Endothelial cell of umbilical vein (primary cell): ENCODE measurements around the gene JPH3. TPM values are rescaled to one million over a fixed set of nuclear protein-coding genes. Genes with fewer than 3 reads are reported as not detected.

Experiments used
- BruUV-seq: library from RNA; stranded (reverse); fragments of 400-500 nt; replicated peaks from 2 replicates; lab custom pipeline; 2021; lab: Mats Ljungman, UMichigan
- CTCF ChIA-PET: fragments of 300-600, 350-600 bp; sonication (Branson Sonifier 250); formaldehyde crosslinking; loops from one replicate; lab custom pipeline; 2021; ENCODE audit warnings: antibody characterized with exemption, inconsistent platforms; lab: Charles Lee
- POLR2A ChIA-PET: fragments of 300-600, 350-600 bp; sonication (Branson Sonifier 250); formaldehyde crosslinking; loops from one replicate; lab custom pipeline; 2021; ENCODE audit warnings: antibody characterized with exemption, inconsistent platforms; lab: Charles Lee
- DNase-seq: peaks from one replicate; pipeline ENCODE4 v3.0.0-alpha.2; 2011; ENCODE audit warnings: low read depth, low spot score
- FAIRE-seq: peaks from 2 replicates; lab custom pipeline; 2011; peaks lifted over from hg19 to GRCh38; lab: Jason Lieb, UNC
- H2AFZ ChIP-seq: 2 replicates; pipeline ENCODE4 v1.6.0; 2012; ENCODE audit warnings: low read depth, low read length, control low read depth, inconsistent platforms
- H3K27ac ChIP-seq: 2 replicates; pipeline ENCODE4 v1.5.1; 2011; ENCODE audit warnings: low read depth, mild to moderate bottlenecking, control low read depth, low read length, moderate library complexity; ENCODE audit not compliant: insufficient read depth
- H3K27me3 ChIP-seq, 2 experiments: 2 replicates each; pipeline versions ENCODE4 v1.6.0 to v1.6.1; 2011; ENCODE audit warnings: low read length in 2 of 2, mixed read lengths in 1 of 2; ENCODE audit not compliant: control insufficient read depth in 2 of 2, insufficient read depth in 2 of 2
- H3K36me3 ChIP-seq, 2 experiments: 2 replicates in 1 of 2; 3 replicates in 1 of 2; pipeline ENCODE4 v1.5.1; 2011; ENCODE audit warnings: low read length in 2 of 2, mild to moderate bottlenecking in 1 of 2, moderate library complexity in 1 of 2; ENCODE audit not compliant: control insufficient read depth in 2 of 2, insufficient read depth in 2 of 2; ENCODE audit errors: extremely low read depth in 1 of 2
- H3K4me1 ChIP-seq: 3 replicates; pipeline ENCODE4 v1.5.1; 2011; ENCODE audit warnings: mild to moderate bottlenecking, low read length; ENCODE audit not compliant: control insufficient read depth, insufficient read depth; ENCODE audit errors: extremely low read depth
- H3K4me2 ChIP-seq: 2 replicates; pipeline ENCODE4 v1.6.1; 2011; ENCODE audit warnings: low read length, control low read depth, mixed read lengths; ENCODE audit not compliant: insufficient read depth
- H3K4me3 ChIP-seq, 3 experiments: fragments of 200-600 bp in 1 of 3; sonication (generic), shearing (Covaris generic) in 1 of 3; replicated peaks in 1 of 3; 2 replicates each; pipeline ENCODE4 v1.5.1; 2011 to 2016; ENCODE audit warnings: control low read depth in 3 of 3, low read length in 3 of 3, mild to moderate bottlenecking in 2 of 3, inconsistent platforms in 1 of 3, low read depth in 1 of 3, moderate library complexity in 1 of 3; ENCODE audit not compliant: insufficient read depth in 1 of 3
- H3K79me2 ChIP-seq: 2 replicates; pipeline ENCODE4 v1.6.0; 2012; ENCODE audit warnings: low read length, inconsistent platforms; ENCODE audit not compliant: control insufficient read depth, insufficient read depth
- H3K9ac ChIP-seq: replicated peaks from 2 replicates; pipeline ENCODE3; 2011; ENCODE audit warnings: low read length, control low read depth; ENCODE audit not compliant: insufficient read depth; ENCODE audit errors: extremely low read depth
- H3K9me1 ChIP-seq: replicated peaks from 3 replicates; pipeline ENCODE4 v1.6.0; 2011; ENCODE audit warnings: mild to moderate bottlenecking, low read length; ENCODE audit not compliant: control insufficient read depth, insufficient read depth; ENCODE audit errors: extremely low read depth
- H3K9me3 ChIP-seq: replicated peaks from 2 replicates; pipeline ENCODE4 v1.5.1; 2012; ENCODE audit warnings: low read length, inconsistent platforms; ENCODE audit not compliant: control insufficient read depth, insufficient read depth
- H4K20me1 ChIP-seq: replicated peaks from 2 replicates; pipeline ENCODE3; 2011; ENCODE audit warnings: mild to moderate bottlenecking, low read length; ENCODE audit not compliant: control insufficient read depth, insufficient read depth; ENCODE audit errors: extremely low read depth
- CTCF ChIP-seq, 2 donors: IDR thresholded peaks; 1 replicate in 1 of 2; 2 replicates in 1 of 2; pipeline ENCODE4 v1.5.1; 2011; ENCODE audit warnings: low read length in 2 of 2, mild to moderate bottlenecking in 2 of 2, moderate library complexity in 2 of 2, control low read depth in 1 of 2, inconsistent platforms in 1 of 2, low read depth in 1 of 2; ENCODE audit not compliant: insufficient read depth in 1 of 2; ENCODE audit errors: extremely low read depth in 1 of 2
- EZH2 ChIP-seq: IDR thresholded peaks from 2 replicates; pipeline ENCODE4 v1.6.1; 2012; ENCODE audit warnings: borderline replicate concordance, low read depth, mild to moderate bottlenecking, moderate library complexity, low read length, inconsistent platforms; ENCODE audit not compliant: severe bottlenecking
- FOS ChIP-seq: IDR thresholded peaks from 2 replicates; pipeline ENCODE4 v1.6.1; 2011; ENCODE audit warnings: mild to moderate bottlenecking, low read length, moderate library complexity, borderline replicate concordance; ENCODE audit not compliant: insufficient read depth
- GATA2 ChIP-seq: IDR thresholded peaks from 2 replicates; pipeline ENCODE4 v1.7.0; 2011; ENCODE audit warnings: low read depth, mild to moderate bottlenecking, moderate library complexity, mixed read lengths, low read length; ENCODE audit not compliant: insufficient read length, insufficient read depth
- JUN ChIP-seq: IDR thresholded peaks from 2 replicates; pipeline ENCODE4 v1.6.1; 2011; ENCODE audit warnings: borderline replicate concordance, low read depth; ENCODE audit not compliant: insufficient read length, insufficient read depth
- MAX ChIP-seq: IDR thresholded peaks from 2 replicates; pipeline ENCODE4 v1.6.1; 2011; ENCODE audit not compliant: insufficient read depth, insufficient read length
- MYC ChIP-seq: IDR thresholded peaks from one replicate; pipeline ENCODE4 v1.6.1; 2011; ENCODE audit warnings: mild to moderate bottlenecking, low read depth, low read length
- POLR2A ChIP-seq: IDR thresholded peaks from 2 replicates; pipeline ENCODE4 v1.6.1; 2012; ENCODE audit warnings: low read depth, mild to moderate bottlenecking, control low read depth, low read length
- POLR2AphosphoS5 ChIP-seq: IDR thresholded peaks from 2 replicates; pipeline ENCODE4 v1.6.1; 2012; ENCODE audit warnings: low read depth, mild to moderate bottlenecking, control low read depth, low read length, moderate library complexity; ENCODE audit not compliant: insufficient read depth
- dilution Hi-C: fragments of 300-500 bp; cut with MboI; formaldehyde crosslinking; loops from one replicate; pipeline ENCODE4 v1.15.0; 2019; ENCODE audit warnings: low sequenced_read_pairs; ENCODE audit not compliant: extremely low pct_ligation_motif_present
- intact Hi-C: fragments of 100-400 bp; cut with micrococcal nuclease; formaldehyde crosslinking; loops from one replicate; pipeline ENCODE4 v1.10.0; 2022
- polyA plus RNA-seq, 4 experiments: library from polyadenylated mRNA; depleted of rRNA in 3 of 4; stranded (reverse) in 3 of 4; unstranded in 1 of 4; fragments of >200 nt; gene quantifications; 2 replicates each; pipeline versions ENCODE4 v1.2.1 to v1.2.3, GENCODE V29; 2011 to 2012; ENCODE audit warnings: missing spikeins in 1 of 4
- total RNA-seq: library from RNA; stranded (reverse); gene quantifications from 2 replicates; pipeline ENCODE4 v1.2.3, GENCODE V29; 2021

Gene JPH3
- total and polyA plus RNA-seq, 2 donors (not counting 3 experiments of a cell fraction or from before 2014, with no cell fraction given), result 0.22 to 0.30 TPM

DNA sequence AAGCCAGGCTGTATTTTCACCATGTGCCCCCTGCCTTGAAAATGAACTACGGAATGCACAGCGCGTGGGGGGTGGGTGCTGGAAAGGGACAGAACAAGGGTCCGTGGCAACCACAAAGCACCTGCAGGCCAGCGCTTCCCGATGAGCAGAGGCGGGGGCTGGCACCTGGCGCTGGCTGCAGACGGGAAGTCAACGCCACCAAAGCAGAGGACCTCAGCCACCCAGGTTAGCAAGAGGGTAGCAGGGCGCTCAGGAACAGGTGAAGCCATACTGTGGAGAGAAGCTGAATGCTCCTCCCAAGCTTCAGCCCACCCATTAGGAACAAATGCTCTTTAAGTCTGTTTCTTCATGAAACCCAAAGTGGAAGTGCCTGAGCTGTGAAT, 98.8 kb downstream of the JPH3 start:
- BruUV-seq, result no TSS peak
- FAIRE-seq (no peak), DNase-seq (no peak)
- Histone ChIP-seq H3K9ac (no peak overlapping the region), H3K27ac (no peak overlapping the region), H3K4me1 (peaks cover 24% of the 10 kb centered on the region), H3K36me3 (peaks cover 0 to 4% of the 10 kb centered on the region in 2 experiments), H3K9me3 (no peaks in the 10 kb centered on the region), H3K9me1 (no peaks in the 10 kb centered on the region), H4K20me1 (no peaks in the 10 kb centered on the region), H2AFZ (no peak overlapping the region), H3K4me2 (no peak overlapping the region), H3K79me2 (no peaks in the 10 kb centered on the region), H3K4me3 (no peak overlapping the region), H3K27me3 (no peaks in the 10 kb centered on the region)
- ChIA-PET CTCF (interaction anchor here (1.2 to 2.6 kb wide), 3 partner anchors 9 to 22 kb away, joined by 3 to 15 read pairs (median 9); no protein-coding TSS in a partner anchor), POLR2A (no interaction called here)
- dilution Hi-C loops, result no loop called here
- intact Hi-C loops, result no loop called here
- TF ChIP-seq POLR2A (no peak), MAX (no peak), FOS (no peak), MYC (no peak), EZH2 (no peak), GATA2 (no peak), CTCF (IDR thresholded peaks at IDR 0.05; ENCODE audit: extremely low read depth in 1 of 2, insufficient read depth in 1 of 2, low read depth in 1 of 2, low read length in 2 of 2) (no peak), JUN (no peak), POLR2AphosphoS5 (no peak)
